ENCODE data around the gene MAP4K5. TPM values are rescaled to one million over a fixed set of nuclear protein-coding genes. Genes with fewer than 3 reads are reported as not detected.

Gene MAP4K5
- total and polyA plus RNA-seq, 12 donors = 7.1 to 19.8 (median 11.2) TPM

GRCh38 chr14:50462111-50462510 is 70.3 kb downstream of the MAP4K5 start:
- no peak for DNase-seq
- intact Hi-C loops (cut with DNase I) = no loop called here
- no peak for ATAC-seq
- Histone ChIP-seq H3K4me3 (no peak overlapping the region), H3K9me3 (no peaks in the 10 kb centered on the region), H3K4me1 (no peaks in the 10 kb centered on the region), H3K36me3 (peaks cover 0 to 99% (median 16%) of the 10 kb centered on the region in 9 donors), H3K27ac (no peak overlapping the region), H3K27me3 (no peaks in the 10 kb centered on the region)
- no peak for TF ChIP-seq CTCF (IDR thresholded peaks at IDR 0.05)
- WGBS, 2 donors = 98 to 99% methylated on average over 2 of the region's 2 CpGs

GRCh38 chr14:50453869-50454268 is 78.5 kb downstream of the MAP4K5 start:
- peaks cover 0 to 5% (median 0%) of the 10 kb centered on the region in 9 donors for H3K4me1 ChIP-seq
- peaks cover 0 to 13% (median 0%) of the 10 kb centered on the region in 11 donors for H3K9me3 ChIP-seq
- no peak overlapping the region for H3K27ac ChIP-seq
- intact Hi-C loops (cut with DNase I) = no loop called here
- TF ChIP-seq CTCF (IDR thresholded peaks at IDR 0.05) = no peak
- 95 to 98% methylated on average over 2 of the region's 2 CpGs for WGBS, 2 donors
- H3K36me3 ChIP-seq = peaks cover 0 to 96% (median 49%) of the 10 kb centered on the region in 9 donors
- ATAC-seq = no peak
- no peaks in the 10 kb centered on the region for H3K27me3 ChIP-seq
- DNase-seq = no peak
- H3K4me3 ChIP-seq = no peak overlapping the region

- peaks cover 0 to 96% (median 49%) of the 10 kb centered on the region in 9 donors for H3K36me3 ChIP-seq
- H3K4me1 ChIP-seq = peaks cover 0 to 5% (median 0%) of the 10 kb centered on the region in 9 donors
- H3K27me3 ChIP-seq = no peaks in the 10 kb centered on the region
- H3K4me3 ChIP-seq = no peak overlapping the region
- 73 to 77% methylated on average over 3 of the region's 3 CpGs for WGBS, 2 donors
- H3K27ac ChIP-seq = peak overlapping the region in 1 of 10 donors; percentile 31
- no peak for DNase-seq
- peaks cover 0 to 13% (median 0%) of the 10 kb centered on the region in 11 donors for H3K9me3 ChIP-seq
- peak in 2 of 8 donors; percentile 14 to 29 for ATAC-seq
- TF ChIP-seq CTCF (IDR thresholded peaks at IDR 0.05) = no peak
- intact Hi-C loops (cut with DNase I) = no loop called here
These were observed 79.2 kb downstream of the MAP4K5 start for GRCh38 chr14:50452979-50453705.

- no peak for TF ChIP-seq CTCF (IDR thresholded peaks at IDR 0.05)
- Histone ChIP-seq H3K4me3 (no peak overlapping the region), H3K9me3 (peaks cover 0 to 13% (median 0%) of the 10 kb centered on the region in 11 donors), H3K27me3 (no peaks in the 10 kb centered on the region), H3K4me1 (peaks cover 0 to 5% (median 0%) of the 10 kb centered on the region in 9 donors), H3K27ac (peak overlapping the region in 1 of 10 donors; percentile 31), H3K36me3 (peaks cover 0 to 97% (median 51%) of the 10 kb centered on the region in 9 donors)
- ATAC-seq (no peak), DNase-seq (no peak)
- WGBS, 2 donors = 73 to 83% methylated on average over 1 of the region's 1 CpG
- intact Hi-C loops (cut with DNase I) = no loop called here
These were observed 80.1 kb downstream of the MAP4K5 start for GRCh38 chr14:50452296-50452695.

Data from heart right ventricle (tissue), 16 donors.